ENCODE data around the gene NBEAL2.

The NBEAL2 gene

DNA sequence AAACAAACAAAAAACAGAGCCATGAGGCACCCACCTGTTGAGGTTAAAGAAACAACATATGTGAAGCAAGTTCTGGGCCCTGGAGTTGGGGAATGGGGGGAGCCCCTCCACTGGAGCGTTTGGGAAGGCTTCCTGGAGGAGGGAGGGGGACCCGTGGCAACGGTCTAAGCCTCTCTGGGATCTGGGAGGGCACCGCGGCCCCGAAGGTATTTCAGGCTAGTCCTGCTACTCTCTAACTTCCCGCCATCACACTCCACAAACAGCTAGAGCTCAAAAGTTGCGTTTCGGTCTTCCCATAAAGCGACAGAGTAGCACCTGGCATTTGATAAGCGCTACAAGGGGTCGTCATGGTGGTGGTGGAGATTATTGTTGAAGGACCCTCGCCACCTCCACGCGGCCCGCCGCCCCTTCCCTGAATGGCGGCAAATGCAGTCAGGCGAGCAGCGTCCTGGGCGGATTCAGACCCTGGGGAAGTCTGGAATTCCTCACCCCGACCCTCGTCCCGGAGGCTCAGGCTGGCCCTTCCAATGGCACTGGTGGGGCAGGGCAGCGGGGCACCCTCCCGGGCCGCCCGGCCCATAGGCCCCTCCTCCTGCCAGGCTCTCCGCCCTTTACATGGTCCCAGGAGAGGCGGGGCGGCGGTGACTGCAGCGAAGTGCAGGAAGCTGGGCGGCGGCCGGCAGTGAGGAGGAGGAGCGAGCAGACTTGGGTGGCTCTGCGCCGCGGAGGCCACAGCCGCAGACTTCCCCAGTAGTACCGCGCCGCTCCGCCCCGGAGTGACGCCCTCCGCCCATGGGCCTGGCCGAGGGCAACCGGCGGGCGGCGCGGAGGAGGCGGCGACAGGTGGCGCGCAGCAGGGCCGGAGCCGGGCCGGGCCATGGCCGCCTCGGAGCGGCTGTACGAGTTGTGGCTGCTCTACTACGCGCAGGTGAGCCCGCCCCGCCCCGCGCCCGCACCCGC, at the start of gene NBEAL2 (continued):
- TF ChIP-seq, protein P1, sequence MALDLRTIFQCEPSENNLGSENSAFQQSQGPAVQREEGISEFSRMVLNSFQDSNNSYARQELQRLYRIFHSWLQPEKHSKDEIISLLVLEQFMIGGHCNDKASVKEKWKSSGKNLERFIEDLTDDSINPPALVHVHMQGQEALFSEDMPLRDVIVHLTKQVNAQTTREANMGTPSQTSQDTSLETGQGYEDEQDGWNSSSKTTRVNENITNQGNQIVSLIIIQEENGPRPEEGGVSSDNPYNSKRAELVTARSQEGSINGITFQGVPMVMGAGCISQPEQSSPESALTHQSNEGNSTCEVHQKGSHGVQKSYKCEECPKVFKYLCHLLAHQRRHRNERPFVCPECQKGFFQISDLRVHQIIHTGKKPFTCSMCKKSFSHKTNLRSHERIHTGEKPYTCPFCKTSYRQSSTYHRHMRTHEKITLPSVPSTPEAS (tag by site-specific recombination; IDR thresholded peaks at IDR 0.05): no peak
- TF ChIP-seq ZNF239 (tag by site-specific recombination; IDR thresholded peaks at IDR 0.05) (no peak), ZNF48 (tag by site-specific recombination; IDR thresholded peaks at IDR 0.05) (no peak), ZNF501 (tag by site-specific recombination; IDR thresholded peaks at IDR 0.05) (no peak), ZNF626 (tag by site-specific recombination; IDR thresholded peaks at IDR 0.05) (no peak), OSR2 (tag by site-specific recombination; IDR thresholded peaks at IDR 0.05) (peak; percentile 42; the same call in 1 of the 2 replicates), BCL6B (tag by site-specific recombination; IDR thresholded peaks at IDR 0.05) (no peak), ZNF580 (tag by site-specific recombination; IDR thresholded peaks at IDR 0.05) (no peak), ZNF394 (tag by site-specific recombination; IDR thresholded peaks at IDR 0.05; ENCODE audit: borderline replicate concordance) (no peak; the same call in 1 of the 2 replicates), HOXA7 (CRISPR knock-in tag; IDR thresholded peaks at IDR 0.05; ENCODE audit: borderline replicate concordance) (no peak), YY1 (tag by site-specific recombination; IDR thresholded peaks at IDR 0.05) (peak; percentile 39; the same call in 1 of the 2 replicates), KLF10 (tag by site-specific recombination; IDR thresholded peaks at IDR 0.05) (peak; percentile 46; the same call in 1 of the 2 replicates), ZBTB8A (tag by site-specific recombination; IDR thresholded peaks at IDR 0.05) (peak; percentile 99), TSHZ1 (tag by site-specific recombination; IDR thresholded peaks at IDR 0.05; ENCODE audit: borderline replicate concordance) (no peak), ZNF692 (tag by site-specific recombination; IDR thresholded peaks at IDR 0.05) (peak; percentile 46; the same call in 1 of the 2 replicates), ZNF747 (tag by site-specific recombination; IDR thresholded peaks at IDR 0.05) (no peak), ZNF146 (tag by site-specific recombination; IDR thresholded peaks at IDR 0.05) (no peak), OVOL3 (tag by site-specific recombination; IDR thresholded peaks at IDR 0.05) (no peak), IKZF3 (tag by site-specific recombination; IDR thresholded peaks at IDR 0.05) (no peak), SETDB1 (IDR thresholded peaks at IDR 0.05; ENCODE audit: insufficient read length, low read length) (no peak), ZNF513 (tag by site-specific recombination; IDR thresholded peaks at IDR 0.05) (no peak), ZNF596 (tag by site-specific recombination; IDR thresholded peaks at IDR 0.05) (no peak), ZNF530 (tag by site-specific recombination; IDR thresholded peaks at IDR 0.05; ENCODE audit: low read depth) (no peak), RBAK (tag by site-specific recombination; IDR thresholded peaks at IDR 0.05) (no peak), ZNF555 (tag by site-specific recombination; conservative IDR thresholded peaks at IDR 0.05) (no peak)
- TF ChIP-seq, protein P2, sequence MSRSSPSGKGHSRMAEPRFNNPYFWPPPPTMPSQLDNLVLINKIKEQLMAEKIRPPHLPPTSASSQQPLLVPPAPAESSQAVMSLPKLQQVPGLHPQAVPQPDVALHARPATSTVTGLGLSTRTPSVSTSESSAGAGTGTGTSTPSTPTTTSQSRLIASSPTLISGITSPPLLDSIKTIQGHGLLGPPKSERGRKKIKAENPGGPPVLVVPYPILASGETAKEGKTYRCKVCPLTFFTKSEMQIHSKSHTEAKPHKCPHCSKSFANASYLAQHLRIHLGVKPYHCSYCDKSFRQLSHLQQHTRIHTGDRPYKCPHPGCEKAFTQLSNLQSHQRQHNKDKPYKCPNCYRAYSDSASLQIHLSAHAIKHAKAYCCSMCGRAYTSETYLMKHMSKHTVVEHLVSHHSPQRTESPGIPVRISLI (tag by site-specific recombination; IDR thresholded peaks at IDR 0.05): no peak
- TF ChIP-seq, protein P3, sequence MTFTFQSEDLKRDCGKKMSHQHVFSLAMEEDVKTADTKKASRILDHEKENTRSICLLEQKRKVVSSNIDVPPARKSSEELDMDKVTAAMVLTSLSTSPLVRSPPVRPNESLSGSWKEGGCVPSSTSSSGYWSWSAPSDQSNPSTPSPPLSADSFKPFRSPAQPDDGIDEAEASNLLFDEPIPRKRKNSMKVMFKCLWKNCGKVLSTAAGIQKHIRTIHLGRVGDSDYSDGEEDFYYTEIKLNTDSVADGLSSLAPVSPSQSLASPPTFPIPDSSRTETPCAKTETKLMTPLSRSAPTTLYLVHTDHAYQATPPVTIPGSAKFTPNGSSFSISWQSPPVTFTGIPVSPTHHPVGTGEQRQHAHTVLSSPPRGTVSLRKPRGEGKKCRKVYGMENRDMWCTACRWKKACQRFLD (tag by site-specific recombination; IDR thresholded peaks at IDR 0.05): no peak

All from HEK293 (cell line).